Measurements from ENCODE around the gene IL17C. TPM values are rescaled to one million over a fixed set of nuclear protein-coding genes. Genes with fewer than 3 reads are reported as not detected.

The IL17C gene
- total RNA-seq, 1 donor from 2014 or later: 0.26 TPM

- no peaks in the 10 kb centered on the region for H3K9me3 Mint-ChIP-seq (ENCODE audit: unreplicated experiment)
Observed at GRCh38 chr16:88643644-88643932, 5.2 kb downstream of the IL17C start.

GRCh38 chr16:88645455-88645854, 7.1 kb downstream of the IL17C start:
- DNase-seq (ENCODE audit: low spot score): no peak
- peaks cover 5% of the 10 kb centered on the region for H3K4me1 Mint-ChIP-seq (ENCODE audit: unreplicated experiment)
- H3K9me3 Mint-ChIP-seq (ENCODE audit: unreplicated experiment): no peaks in the 10 kb centered on the region
- peaks cover 14% of the 10 kb centered on the region for H3K36me3 Mint-ChIP-seq (ENCODE audit: low read depth, unreplicated experiment)
- H3K27ac Mint-ChIP-seq (ENCODE audit: unreplicated experiment): no peak overlapping the region
- no peak overlapping the region for H3K4me3 Mint-ChIP-seq (ENCODE audit: unreplicated experiment)
- TF ChIP-seq CTCF (IDR thresholded peaks at IDR 0.05; ENCODE audit: unreplicated experiment): no peak
- H3K27me3 Mint-ChIP-seq (ENCODE audit: unreplicated experiment): peaks cover 13% of the 10 kb centered on the region

More at GRCh38 chr16:88643644-88643932, 5.2 kb downstream of the IL17C start:
- no peak overlapping the region for H3K27ac Mint-ChIP-seq (ENCODE audit: unreplicated experiment)
- H3K4me1 Mint-ChIP-seq (ENCODE audit: unreplicated experiment): no peaks in the 10 kb centered on the region
- peaks cover 13% of the 10 kb centered on the region for H3K27me3 Mint-ChIP-seq (ENCODE audit: unreplicated experiment)
- no peak for TF ChIP-seq CTCF (IDR thresholded peaks at IDR 0.05; ENCODE audit: unreplicated experiment)
- H3K36me3 Mint-ChIP-seq (ENCODE audit: low read depth, unreplicated experiment): peaks cover 14% of the 10 kb centered on the region
- no peak for DNase-seq (ENCODE audit: low spot score)
- no peak overlapping the region for H3K4me3 Mint-ChIP-seq (ENCODE audit: unreplicated experiment)

GRCh38 chr16:88645941-88646340, 7.6 kb downstream of the IL17C start:
- DNase-seq (ENCODE audit: low spot score): no peak
- Mint-ChIP-seq H3K36me3 (ENCODE audit: low read depth, unreplicated experiment) (peaks cover 14% of the 10 kb centered on the region), H3K27ac (ENCODE audit: unreplicated experiment) (no peak overlapping the region), H3K9me3 (ENCODE audit: unreplicated experiment) (no peaks in the 10 kb centered on the region), H3K4me3 (ENCODE audit: unreplicated experiment) (no peak overlapping the region), H3K27me3 (ENCODE audit: unreplicated experiment) (peaks cover 13% of the 10 kb centered on the region), H3K4me1 (ENCODE audit: unreplicated experiment) (peaks cover 5% of the 10 kb centered on the region)
- TF ChIP-seq CTCF (IDR thresholded peaks at IDR 0.05; ENCODE audit: unreplicated experiment): no peak

GRCh38 chr16:88646345-88647034, 8.1 kb downstream of the IL17C start:
- no peak for DNase-seq (ENCODE audit: low spot score)
- Mint-ChIP-seq H3K27me3 (ENCODE audit: unreplicated experiment) (peaks cover 13% of the 10 kb centered on the region), H3K9me3 (ENCODE audit: unreplicated experiment) (no peaks in the 10 kb centered on the region), H3K4me1 (ENCODE audit: unreplicated experiment) (peaks cover 5% of the 10 kb centered on the region), H3K36me3 (ENCODE audit: low read depth, unreplicated experiment) (peaks cover 14% of the 10 kb centered on the region), H3K27ac (ENCODE audit: unreplicated experiment) (no peak overlapping the region), H3K4me3 (ENCODE audit: unreplicated experiment) (no peak overlapping the region)
- no peak for TF ChIP-seq CTCF (IDR thresholded peaks at IDR 0.05; ENCODE audit: unreplicated experiment)

- H3K9me3 Mint-ChIP-seq (ENCODE audit: unreplicated experiment): no peaks in the 10 kb centered on the region
- H3K4me1 Mint-ChIP-seq (ENCODE audit: unreplicated experiment): peaks cover 5% of the 10 kb centered on the region
- peaks cover 11% of the 10 kb centered on the region for H3K36me3 Mint-ChIP-seq (ENCODE audit: low read depth, unreplicated experiment)
- H3K27ac Mint-ChIP-seq (ENCODE audit: unreplicated experiment): no peak overlapping the region
- no peak overlapping the region for H3K4me3 Mint-ChIP-seq (ENCODE audit: unreplicated experiment)
- no peak for DNase-seq (ENCODE audit: low spot score)
- no peak for TF ChIP-seq CTCF (IDR thresholded peaks at IDR 0.05; ENCODE audit: unreplicated experiment)
- H3K27me3 Mint-ChIP-seq (ENCODE audit: unreplicated experiment): peaks cover 11% of the 10 kb centered on the region
Observed at GRCh38 chr16:88647178-88648070, 9.1 kb downstream of the IL17C start.
